ENCODE data around the gene MACROH2A2. TPM values are rescaled to one million over a fixed set of nuclear protein-coding genes. Genes with fewer than 3 reads are reported as not detected.

MACROH2A2 gene
- total and polyA plus RNA-seq, 2 of the 4 experiments (the other 2 are of a cell fraction): 16.1 to 17.4 TPM

DNA sequence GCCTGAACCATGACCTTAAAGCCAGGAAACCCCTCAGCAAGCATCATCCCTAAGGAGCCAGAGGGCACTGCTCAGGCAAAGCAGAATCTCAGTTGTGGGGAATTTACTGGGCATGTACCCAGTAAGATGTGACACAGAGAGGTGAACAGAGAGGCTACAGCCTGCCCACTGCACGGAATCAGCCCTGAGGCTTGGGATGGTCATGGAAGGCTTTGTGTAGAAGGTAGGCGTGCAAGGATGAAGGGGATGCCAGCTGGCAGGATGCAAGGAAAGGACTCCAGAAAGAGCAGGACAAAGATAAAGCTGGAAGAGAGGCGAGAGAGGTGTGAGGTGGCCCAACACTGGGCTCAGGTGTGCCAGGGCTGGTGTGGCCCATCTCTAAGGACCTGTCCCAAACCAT lies 82.4 kb downstream of the MACROH2A2 start:
- H3K23ac ChIP-seq (ENCODE audit: low read depth, low read length): no peak overlapping the region
- no peaks in the 10 kb centered on the region for H3K9me3 ChIP-seq (ENCODE audit: control insufficient read depth, insufficient read depth, low read length)
- H3K56ac ChIP-seq (ENCODE audit: extremely low read depth, insufficient read depth, low read length): no peak overlapping the region
- H3K79me1 ChIP-seq (ENCODE audit: low read depth in 1 of 2, low read length in 2 of 2): peaks cover 13 to 32% of the 10 kb centered on the region in 2 experiments
- H3K4ac ChIP-seq (ENCODE audit: low read depth, low read length): no peak overlapping the region
- no peak overlapping the region for H4K91ac ChIP-seq (ENCODE audit: insufficient read depth, low read depth, low read length)
- H4K20me1 ChIP-seq (ENCODE audit: insufficient read depth, low read length): no peaks in the 10 kb centered on the region; the same call in 1 of the 2 replicates
- no peak overlapping the region for H2BK20ac ChIP-seq (ENCODE audit: low read depth, low read length)
- no peak overlapping the region for H3K14ac ChIP-seq (replicated peaks; ENCODE audit: low read depth, low read length)
- peaks cover 19% of the 10 kb centered on the region for H3K9me1 ChIP-seq (ENCODE audit: insufficient read depth, low read length)
- no peak overlapping the region for H2BK5ac ChIP-seq (ENCODE audit: low read depth, low read length, poor library complexity, severe bottlenecking)
- no peak overlapping the region for H4K8ac ChIP-seq (ENCODE audit: low read depth in 2 of 2, low read length in 2 of 2)
- H2AK9ac ChIP-seq (replicated peaks; ENCODE audit: low read depth, low read length, poor library complexity): no peak overlapping the region
- ChIA-PET CTCF (interaction anchor here (1.3 kb wide), 1 partner anchor 19 kb away, joined by 4 read pairs; no protein-coding TSS in a partner anchor), POLR2A (ENCODE audit: unreplicated experiment) (no interaction called here)
- no peak overlapping the region for H3K18ac ChIP-seq (ENCODE audit: low read depth, low read length)
- H3K4me1 ChIP-seq (ENCODE audit: control insufficient read depth, insufficient read depth, low read length): peaks cover 17% of the 10 kb centered on the region
- no peak overlapping the region for H2AK5ac ChIP-seq (ENCODE audit: low read depth, low read length)
- DNase-seq (no peak), ATAC-seq (ENCODE audit: low read depth) (no peak)
- H4K5ac ChIP-seq (ENCODE audit: low read depth, low read length): no peak overlapping the region
- no peaks in the 10 kb centered on the region for H3K27me3 ChIP-seq (ENCODE audit: control insufficient read depth, insufficient read depth, low read length)
- no peak overlapping the region for H3K27ac ChIP-seq (ENCODE audit: insufficient read depth, low read length)
- BruUV-seq (replicated peaks): no TSS peak
- peaks cover 9% of the 10 kb centered on the region for H3K36me3 ChIP-seq (ENCODE audit: control insufficient read depth, insufficient read depth, low read length)
- H3K9ac ChIP-seq (ENCODE audit: low read depth, low read length): no peak overlapping the region
- dilution Hi-C loops (cut with HindIII; ENCODE audit: low sequenced_read_pairs, unreplicated experiment): no loop called here
- intact Hi-C loops (cut with micrococcal nuclease): no loop called here
- H3K4me3 ChIP-seq (ENCODE audit: insufficient read depth, low read depth, low read length): no peak overlapping the region
- in situ Hi-C loops (cut with MboI; ENCODE audit: low sequenced_read_pairs): loop anchor here (10.0 kb wide), 1 partner anchor 230 kb away; no protein-coding TSS in a partner anchor
- H2AFZ ChIP-seq (replicated peaks; ENCODE audit: low read length, poor library complexity): no peak overlapping the region
- H2BK15ac ChIP-seq (ENCODE audit: low read depth, low read length): no peak overlapping the region
- H3K4me2 ChIP-seq (ENCODE audit: low read depth, low read length): no peak overlapping the region
- WGBS, 2 experiments (ENCODE audit: extremely low coverage in 2 of 2, insufficient read length in 1 of 2): 80% methylated on average over 1 of the region's 3 CpGs; no CpG with 5 or more reads in 1 of the 2 experiments
- TF ChIP-seq, protein P1, sequence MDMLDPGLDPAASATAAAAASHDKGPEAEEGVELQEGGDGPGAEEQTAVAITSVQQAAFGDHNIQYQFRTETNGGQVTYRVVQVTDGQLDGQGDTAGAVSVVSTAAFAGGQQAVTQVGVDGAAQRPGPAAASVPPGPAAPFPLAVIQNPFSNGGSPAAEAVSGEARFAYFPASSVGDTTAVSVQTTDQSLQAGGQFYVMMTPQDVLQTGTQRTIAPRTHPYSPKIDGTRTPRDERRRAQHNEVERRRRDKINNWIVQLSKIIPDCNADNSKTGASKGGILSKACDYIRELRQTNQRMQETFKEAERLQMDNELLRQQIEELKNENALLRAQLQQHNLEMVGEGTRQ (IDR thresholded peaks at IDR 0.05; ENCODE audit: low read depth, low read length): no peak
- TF ChIP-seq MXI1 (IDR thresholded peaks at IDR 0.05; ENCODE audit: borderline replicate concordance, low read depth, low read length) (no peak), POLR2A (IDR thresholded peaks at IDR 0.05; ENCODE audit: low read depth, low read length) (no peak), MAFK (IDR thresholded peaks at IDR 0.05; ENCODE audit: low read depth, low read length) (no peak), BHLHE40 (IDR thresholded peaks at IDR 0.05; ENCODE audit: low read depth, low read length) (no peak), RFX5 (IDR thresholded peaks at IDR 0.05; ENCODE audit: low read depth, low read length) (no peak), NFE2L2 (IDR thresholded peaks at IDR 0.05; ENCODE audit: low read depth, low read length) (no peak)
- TF ChIP-seq, protein P2, sequence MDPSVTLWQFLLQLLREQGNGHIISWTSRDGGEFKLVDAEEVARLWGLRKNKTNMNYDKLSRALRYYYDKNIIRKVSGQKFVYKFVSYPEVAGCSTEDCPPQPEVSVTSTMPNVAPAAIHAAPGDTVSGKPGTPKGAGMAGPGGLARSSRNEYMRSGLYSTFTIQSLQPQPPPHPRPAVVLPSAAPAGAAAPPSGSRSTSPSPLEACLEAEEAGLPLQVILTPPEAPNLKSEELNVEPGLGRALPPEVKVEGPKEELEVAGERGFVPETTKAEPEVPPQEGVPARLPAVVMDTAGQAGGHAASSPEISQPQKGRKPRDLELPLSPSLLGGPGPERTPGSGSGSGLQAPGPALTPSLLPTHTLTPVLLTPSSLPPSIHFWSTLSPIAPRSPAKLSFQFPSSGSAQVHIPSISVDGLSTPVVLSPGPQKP (IDR thresholded peaks at IDR 0.05; ENCODE audit: borderline replicate concordance, low read depth, low read length): no peak
- TF ChIP-seq, protein P3, sequence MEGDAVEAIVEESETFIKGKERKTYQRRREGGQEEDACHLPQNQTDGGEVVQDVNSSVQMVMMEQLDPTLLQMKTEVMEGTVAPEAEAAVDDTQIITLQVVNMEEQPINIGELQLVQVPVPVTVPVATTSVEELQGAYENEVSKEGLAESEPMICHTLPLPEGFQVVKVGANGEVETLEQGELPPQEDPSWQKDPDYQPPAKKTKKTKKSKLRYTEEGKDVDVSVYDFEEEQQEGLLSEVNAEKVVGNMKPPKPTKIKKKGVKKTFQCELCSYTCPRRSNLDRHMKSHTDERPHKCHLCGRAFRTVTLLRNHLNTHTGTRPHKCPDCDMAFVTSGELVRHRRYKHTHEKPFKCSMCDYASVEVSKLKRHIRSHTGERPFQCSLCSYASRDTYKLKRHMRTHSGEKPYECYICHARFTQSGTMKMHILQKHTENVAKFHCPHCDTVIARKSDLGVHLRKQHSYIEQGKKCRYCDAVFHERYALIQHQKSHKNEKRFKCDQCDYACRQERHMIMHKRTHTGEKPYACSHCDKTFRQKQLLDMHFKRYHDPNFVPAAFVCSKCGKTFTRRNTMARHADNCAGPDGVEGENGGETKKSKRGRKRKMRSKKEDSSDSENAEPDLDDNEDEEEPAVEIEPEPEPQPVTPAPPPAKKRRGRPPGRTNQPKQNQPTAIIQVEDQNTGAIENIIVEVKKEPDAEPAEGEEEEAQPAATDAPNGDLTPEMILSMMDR (conservative IDR thresholded peaks at IDR 0.05; ENCODE audit: low read depth, low read length): no peak
- no peak overlapping the region for H2BK120ac ChIP-seq (ENCODE audit: low read depth, low read length)
